Stimulated activated CD4-positive, alpha-beta T cell treated with anti-CD3 and anti-CD28 coated beads, Interleukin-2, amount 100 ng/mL, for 24 hours (primary cell): ENCODE measurements around the gene ADAM23.
"Not testable (repeated sequence)": the region's sequence is repeated elsewhere in the genome, so short reads cannot be mapped to it uniquely, and the experiment has no call there.

Source experiments
- DNase-seq, 2 donors: peaks; one replicate each; pipeline ENCODE4 v3.0.0-alpha.2; 2020

The ADAM23 gene

DNA sequence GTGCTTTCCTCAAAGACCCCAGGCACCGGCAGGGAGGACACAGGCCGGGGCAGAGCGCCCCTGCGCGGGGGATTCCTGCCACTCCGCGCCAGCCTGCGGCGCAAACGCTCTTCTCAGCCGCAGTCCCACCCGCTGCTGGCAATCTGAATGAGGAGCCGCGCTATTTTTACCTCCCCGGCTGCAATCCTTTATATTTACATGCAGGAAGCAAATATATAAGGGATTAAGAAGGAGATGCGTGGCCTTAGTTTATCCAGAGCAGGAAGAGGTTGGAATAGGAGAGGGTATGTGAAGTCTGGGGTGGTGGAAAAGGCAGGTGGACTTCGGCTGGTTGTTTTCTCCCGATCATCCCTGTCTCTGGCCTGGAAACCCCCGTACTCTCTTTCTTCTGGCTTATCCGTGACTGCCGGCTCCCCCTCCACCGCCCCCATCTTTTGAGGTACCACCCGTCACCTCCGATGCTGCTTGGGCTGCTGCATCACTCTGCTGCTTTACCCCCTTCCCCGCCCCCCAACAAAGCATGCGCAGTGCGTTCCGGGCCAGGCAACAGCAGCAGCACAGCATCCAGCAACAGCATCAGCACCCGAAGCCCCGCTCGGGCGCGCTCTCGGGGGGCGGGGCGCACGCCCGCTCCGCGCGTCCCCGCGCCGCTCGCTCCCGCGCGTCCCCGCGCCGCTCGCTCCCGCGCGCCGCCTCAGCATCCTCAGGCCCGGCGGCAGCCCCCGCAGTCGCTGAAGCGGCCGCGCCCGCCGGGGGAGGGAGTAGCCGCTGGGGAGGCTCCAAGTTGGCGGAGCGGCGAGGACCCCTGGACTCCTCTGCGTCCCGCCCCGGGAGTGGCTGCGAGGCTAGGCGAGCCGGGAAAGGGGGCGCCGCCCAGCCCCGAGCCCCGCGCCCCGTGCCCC is at the start of gene ADAM23:
TSS of gene ADAM23 (plus strand) at position 700 of the 902 bp plus-strand sequence. CDS start 335 bp downstream, outside the sequence.
- peak; percentile 64 to 65 for DNase-seq

- no peak for DNase-seq
These were observed 47.1 kb upstream of the ADAM23 start for GRCh38 chr2:206396211-206396610.

- not testable (repeated sequence) for DNase-seq
These were observed 40.3 kb upstream of the ADAM23 start for GRCh38 chr2:206402956-206403569.

DNA sequence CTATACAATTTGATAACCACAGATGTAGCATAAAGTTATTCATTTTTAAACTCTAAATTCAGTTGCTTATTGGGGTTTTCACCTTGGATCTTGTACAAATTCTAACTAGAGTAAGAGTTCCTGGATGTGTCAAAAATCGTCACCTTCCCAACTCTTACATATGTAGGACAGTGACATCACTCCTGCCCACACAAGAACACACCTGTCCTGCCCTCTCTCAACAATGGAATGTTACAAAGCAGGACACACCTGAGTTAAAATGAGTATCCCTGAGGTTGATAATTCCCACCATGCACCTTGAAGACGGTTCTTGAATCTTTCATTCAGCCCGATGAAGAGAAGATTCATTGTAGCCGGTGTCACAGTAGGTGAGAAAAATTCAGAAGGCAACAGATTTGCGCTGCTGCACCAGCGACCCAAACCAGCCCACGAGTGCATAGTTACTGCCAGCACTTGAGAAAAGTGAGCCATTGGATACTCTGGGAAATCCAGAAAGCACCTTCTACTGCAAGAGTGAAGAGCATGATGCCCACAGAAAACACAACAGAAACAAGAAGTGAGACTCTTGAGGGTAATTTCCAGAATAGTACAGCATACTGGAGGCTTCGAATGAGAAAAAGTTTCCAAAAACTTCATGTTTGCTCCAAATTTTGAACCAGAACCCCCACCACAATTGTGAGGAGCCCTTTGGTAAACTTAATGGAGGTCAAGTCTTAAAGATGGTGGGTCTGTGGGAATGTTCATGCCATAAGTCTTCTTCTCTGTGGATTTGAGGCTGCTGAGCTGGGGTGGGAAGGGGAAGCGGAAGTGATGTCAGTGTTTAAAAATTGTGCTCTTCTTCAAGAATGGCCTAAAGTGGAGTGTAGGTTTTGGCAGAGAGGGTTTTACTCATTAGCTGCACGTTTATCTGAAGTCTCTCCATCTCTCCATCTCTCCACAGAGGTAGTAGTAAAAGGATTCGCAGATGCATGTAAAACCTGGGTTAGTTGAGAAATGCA is 34.7 kb upstream of the ADAM23 start:
- DNase-seq = no peak

- no peak for DNase-seq
These were observed 32.6 kb upstream of the ADAM23 start for GRCh38 chr2:206410714-206411113.

- DNase-seq = no peak
These were observed 27.6 kb upstream of the ADAM23 start for GRCh38 chr2:206415618-206416243.

DNA sequence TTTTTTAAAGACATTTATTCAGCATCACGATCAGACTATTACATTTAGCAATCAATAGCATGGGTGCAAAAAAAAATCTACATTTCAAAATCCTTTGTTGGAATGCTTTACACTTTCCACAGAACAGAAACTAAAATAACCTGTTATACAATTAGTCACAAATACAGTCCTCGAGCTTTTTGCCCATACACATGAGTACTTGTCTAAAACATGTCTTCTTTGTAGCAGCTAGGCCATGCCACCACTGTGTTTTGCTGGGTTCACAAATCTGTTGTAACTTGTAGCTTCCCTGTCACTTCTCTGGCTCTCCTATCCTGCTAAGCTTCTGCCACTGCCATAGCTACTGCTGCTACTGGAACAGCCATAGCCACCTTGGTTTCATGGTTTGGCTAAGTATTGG is 24.4 kb upstream of the ADAM23 start:
- DNase-seq = no peak

DNA sequence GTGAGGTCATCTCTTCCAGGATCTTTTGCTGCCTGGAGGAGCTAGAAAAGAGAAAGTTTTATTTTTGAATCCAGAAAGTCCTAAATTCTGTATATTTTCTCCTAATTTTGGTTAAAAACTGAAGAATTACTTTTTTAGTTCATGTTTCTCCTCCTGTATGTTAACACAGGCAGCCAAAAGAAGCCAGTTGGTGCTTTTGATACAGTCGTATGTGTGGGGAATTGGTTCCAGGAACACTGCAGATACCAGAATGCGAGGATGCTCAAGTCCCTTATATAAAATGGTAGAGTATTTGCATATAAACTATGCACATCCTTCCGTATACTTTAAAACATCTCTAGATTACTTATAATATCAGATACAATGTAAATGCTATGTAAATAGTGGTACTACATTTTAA is 22.6 kb upstream of the ADAM23 start:
- no peak for DNase-seq

DNA sequence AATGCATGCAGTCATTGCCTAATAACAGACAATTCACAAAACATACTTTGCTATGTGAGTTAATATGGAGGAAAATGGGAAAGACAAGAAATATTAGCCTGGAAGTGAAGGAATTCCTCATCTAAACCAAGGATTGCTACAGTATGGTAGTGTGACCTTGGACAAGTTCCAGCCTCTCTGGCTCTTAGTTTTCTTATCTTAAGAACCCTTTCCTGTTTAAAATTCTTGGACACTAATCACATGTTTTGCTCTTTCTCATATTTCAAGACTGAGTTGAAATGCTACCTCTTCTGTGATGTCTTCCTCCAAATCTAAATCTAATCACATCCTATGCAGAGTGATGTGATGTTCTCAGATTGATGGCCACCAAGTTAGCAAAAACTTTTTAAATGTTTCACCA is 20.8 kb upstream of the ADAM23 start:
- DNase-seq = no peak

- DNase-seq = no peak
These were observed 20.2 kb upstream of the ADAM23 start for GRCh38 chr2:206423147-206423546.

- DNase-seq = no peak
These were observed 19.2 kb upstream of the ADAM23 start for GRCh38 chr2:206424134-206424533.

DNA sequence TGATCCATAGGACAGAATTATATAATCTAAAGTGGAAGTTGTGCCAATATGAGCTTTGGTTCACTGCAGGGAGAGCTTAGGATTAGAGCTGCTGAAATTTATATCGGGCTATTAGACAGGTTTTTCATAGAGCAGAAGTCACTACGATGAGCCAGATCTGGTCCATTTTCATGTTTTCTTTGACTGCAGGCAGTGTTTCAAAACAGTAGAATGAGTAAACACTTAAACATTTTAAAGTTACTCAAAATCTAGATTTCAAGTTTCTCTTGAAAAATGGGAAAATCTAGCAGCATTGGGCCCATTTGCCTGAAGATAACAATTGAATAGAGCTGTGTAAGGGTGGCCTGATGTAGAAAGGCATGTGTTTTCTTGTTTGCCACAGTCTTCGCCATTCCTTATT is 14.5 kb upstream of the ADAM23 start:
- no peak for DNase-seq

- DNase-seq = no peak
These were observed 12.9 kb upstream of the ADAM23 start for GRCh38 chr2:206430452-206430851.

DNA sequence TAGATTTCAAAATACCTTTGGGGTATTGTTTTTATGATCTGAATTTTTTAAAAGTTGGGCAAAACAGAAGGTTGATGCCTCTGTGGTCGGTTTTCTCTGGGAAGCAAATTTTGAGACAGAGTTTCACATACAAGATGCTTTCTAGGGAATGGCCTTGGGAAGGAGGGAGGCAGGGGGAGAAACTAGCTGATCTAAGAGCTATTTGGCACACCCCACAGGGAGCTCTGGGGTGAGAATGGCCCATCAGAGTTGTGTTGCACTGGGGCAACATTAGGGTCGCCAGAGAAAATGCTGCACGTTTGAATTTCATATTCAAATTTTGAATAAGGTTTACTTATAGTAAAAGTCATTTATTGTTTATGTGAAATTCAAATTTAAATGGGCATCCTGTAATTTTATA is 11.9 kb upstream of the ADAM23 start:
- DNase-seq = no peak

DNA sequence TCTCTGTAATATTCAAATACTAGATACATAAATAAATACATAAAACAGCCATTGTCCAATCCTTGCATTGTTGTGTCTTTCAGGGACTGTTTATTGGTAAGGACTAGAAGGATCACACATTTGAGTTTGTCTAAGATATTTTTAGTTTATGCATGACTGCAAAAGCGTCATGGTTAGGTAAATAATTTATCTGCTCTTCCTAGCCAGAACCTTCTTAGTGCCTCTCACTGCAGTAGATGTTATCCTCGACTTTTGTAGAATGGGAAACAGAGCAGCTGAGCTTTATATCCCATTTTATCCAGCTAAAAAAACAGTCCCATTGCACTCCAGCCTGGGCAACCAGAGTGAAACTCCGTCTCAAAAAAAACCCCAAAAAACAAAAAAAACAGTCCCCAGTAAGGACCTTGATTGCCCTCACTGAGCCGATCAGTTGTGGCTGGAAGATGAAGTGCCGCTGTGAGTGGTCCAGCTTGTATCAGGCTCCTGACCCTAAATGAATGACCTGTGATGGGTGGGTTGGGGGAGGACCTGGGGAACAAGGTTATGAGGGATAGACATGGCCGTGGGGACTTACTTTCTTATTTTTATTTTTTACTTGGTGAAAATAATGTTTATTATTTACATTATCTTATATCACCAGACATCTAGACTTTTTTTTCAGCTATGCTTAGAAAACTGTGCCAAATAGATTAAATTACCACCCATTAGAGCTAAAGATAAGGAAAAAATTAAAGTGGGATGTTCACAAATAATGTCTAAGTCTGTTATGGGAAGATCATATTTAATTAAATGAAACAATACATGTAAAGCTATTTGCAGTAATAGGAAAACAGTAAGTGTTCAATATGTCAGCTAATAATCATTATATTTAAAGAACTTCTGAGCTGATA is 10.9 kb upstream of the ADAM23 start:
- no peak for DNase-seq

GRCh38 chr2:206433190-206433589 is 10.1 kb upstream of the ADAM23 start:
- DNase-seq = no peak

DNA sequence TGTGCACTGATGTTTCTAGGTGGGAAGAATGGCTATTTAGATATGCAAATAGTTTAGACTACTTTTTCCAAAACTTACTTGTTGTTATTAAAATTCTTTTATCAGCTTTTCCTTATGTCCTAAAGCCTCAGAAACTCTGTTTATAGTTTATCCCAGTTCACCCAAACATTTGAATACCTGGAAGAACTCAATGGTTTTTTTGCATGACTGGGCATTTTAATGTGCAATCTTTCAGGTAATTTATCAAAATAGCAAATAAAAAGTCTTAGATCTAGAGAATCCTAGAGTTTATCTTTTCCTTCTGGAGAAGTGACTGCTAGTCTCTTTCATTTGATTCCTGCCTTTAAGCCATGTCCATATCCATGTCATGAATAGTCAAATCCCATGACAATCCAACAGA is 9.6 kb upstream of the ADAM23 start:
- DNase-seq = no peak

DNA sequence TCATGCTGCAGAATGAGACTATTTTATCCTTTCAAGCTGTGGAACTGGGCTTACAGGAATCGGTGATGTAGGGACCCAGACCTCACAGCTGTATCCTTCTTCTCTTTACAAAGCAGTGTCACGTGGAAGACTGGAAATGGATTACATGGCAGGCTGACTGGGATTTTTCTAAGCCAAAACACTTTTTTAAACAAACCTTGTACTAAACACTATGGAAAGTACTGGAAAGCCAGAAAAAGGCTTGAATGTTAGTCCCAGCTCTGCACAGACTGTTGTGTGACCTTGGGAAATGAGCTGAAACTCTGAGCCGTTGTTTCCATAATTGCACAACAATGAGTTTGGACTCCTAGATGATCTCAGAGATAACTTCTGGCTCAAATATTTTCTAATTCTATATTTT is 7.6 kb upstream of the ADAM23 start:
- no peak for DNase-seq

DNA sequence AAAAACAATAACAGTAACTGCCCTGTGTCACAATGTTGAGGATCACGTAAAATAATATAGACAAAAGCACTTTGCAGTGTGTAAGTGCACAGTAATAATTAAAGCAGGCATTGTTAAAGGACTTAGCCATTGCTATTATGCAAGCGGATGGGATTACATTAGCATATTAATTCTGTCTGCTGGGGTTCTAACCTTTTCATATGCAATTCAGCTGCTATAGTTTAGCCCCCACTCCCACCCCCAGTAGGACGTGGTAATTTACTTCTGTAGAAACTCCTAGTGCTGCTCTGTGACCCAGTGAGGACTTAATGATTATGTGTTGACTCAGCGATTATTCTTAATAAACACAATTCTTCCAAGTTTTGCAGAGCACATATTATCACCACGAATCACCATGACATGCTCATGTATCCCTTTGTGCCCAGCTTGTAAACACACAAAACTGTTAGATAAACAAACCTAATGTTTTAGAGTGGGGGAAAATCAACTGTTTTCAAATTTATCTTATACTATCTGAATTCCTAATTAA is 5.1 kb upstream of the ADAM23 start:
- DNase-seq = no peak

GRCh38 chr2:206442474-206442832 is 879 bp upstream of the ADAM23 start:
- no peak for DNase-seq
